Uterus (tissue), 2 donors: Measurements from ENCODE around the gene ANGPTL8.

Source experiments
- CTCF ChIP-seq, 4 experiments: fragments of 200-600 bp in 2 of 4; fragments of 450-650 bp in 2 of 4; sonication (generic) in 2 of 4; IDR thresholded peaks; one replicate each; pipeline ENCODE4 v1.5.1; 2016 to 2019; ENCODE audit warnings: antibody characterized with exemption in 4 of 4, mild to moderate bottlenecking in 2 of 4, moderate library complexity in 1 of 4
- POLR2A ChIP-seq, 2 donors: fragments of 450-650 bp; IDR thresholded peaks; one replicate each; pipeline ENCODE4 v1.6.1; 2016; ENCODE audit warnings: antibody characterized with exemption in 2 of 2, mild to moderate bottlenecking in 1 of 2, moderate library complexity in 1 of 2

- TF ChIP-seq CTCF (IDR thresholded peaks at IDR 0.05) (no peak), POLR2A (IDR thresholded peaks at IDR 0.05) (no peak)
Measured at GRCh38 chr19:11224429-11224828, 15.0 kb upstream of the ANGPTL8 start.
